ENCODE data around the gene GHR.

Gene GHR

GRCh38 chr5:42423285-42424165, at the start of gene GHR:
GHR (plus strand) TSS chr5:42423439; CDS start chr5:42565875, 142,436 bp downstream.
- DNase-seq = no peak

GRCh38 chr5:42374679-42375273, 48.5 kb upstream of the GHR start:
- DNase-seq = no peak

GRCh38 chr5:42377496-42377895, 45.7 kb upstream of the GHR start:
- DNase-seq = no peak

- no peak for DNase-seq
Observed at GRCh38 chr5:42381973-42382372, 41.3 kb upstream of the GHR start.

GRCh38 chr5:42387563-42387962, 35.7 kb upstream of the GHR start:
- DNase-seq = no peak

- no peak for DNase-seq
Observed at GRCh38 chr5:42390115-42390514, 33.1 kb upstream of the GHR start.

GRCh38 chr5:42392917-42393316, 30.3 kb upstream of the GHR start:
- DNase-seq = no peak

- DNase-seq = no peak
Observed at GRCh38 chr5:42396111-42396510, 27.1 kb upstream of the GHR start.

GRCh38 chr5:42397267-42397666, 26.0 kb upstream of the GHR start:
- no peak for DNase-seq

- no peak for DNase-seq
Observed at GRCh38 chr5:42399702-42400101, 23.5 kb upstream of the GHR start.

GRCh38 chr5:42400474-42400873, 22.8 kb upstream of the GHR start:
- DNase-seq = no peak

- no peak for DNase-seq
Observed at GRCh38 chr5:42403236-42403635, 20.0 kb upstream of the GHR start.

- DNase-seq = no peak
Observed at GRCh38 chr5:42404366-42404765, 18.9 kb upstream of the GHR start.

GRCh38 chr5:42419294-42419693, 3.9 kb upstream of the GHR start:
- no peak for DNase-seq

- DNase-seq = no peak
Observed at GRCh38 chr5:42422656-42423280, 471 bp upstream of the GHR start.

GRCh38 chr5:42426016-42426415, 2.8 kb downstream of the GHR start:
- DNase-seq = no peak

- no peak for DNase-seq
Observed at GRCh38 chr5:42429694-42430093, 6.5 kb downstream of the GHR start.

GRCh38 chr5:42434047-42434724, 10.9 kb downstream of the GHR start:
- no peak for DNase-seq

- DNase-seq = no peak
Observed at GRCh38 chr5:42436051-42436450, 12.8 kb downstream of the GHR start.

- DNase-seq = no peak
Observed at GRCh38 chr5:42454216-42454995, 31.2 kb downstream of the GHR start.

GRCh38 chr5:42461033-42461432, 37.8 kb downstream of the GHR start:
- DNase-seq = no peak

- DNase-seq = no peak
Observed at GRCh38 chr5:42461507-42461906, 38.3 kb downstream of the GHR start.

GRCh38 chr5:42462083-42462482, 38.8 kb downstream of the GHR start:
- DNase-seq = no peak
